Muscle of back (tissue), 11 donors: ENCODE data around the gene CATSPER4. TPM values are rescaled to one million over a fixed set of nuclear protein-coding genes. Genes with fewer than 3 reads are reported as not detected.
A peak's percentile ranks its signal among the peaks of the same experiment; 100 is the strongest.
"Not testable (repeated sequence)": the region's sequence is repeated elsewhere in the genome, so short reads cannot be mapped to it uniquely, and the experiment has no call there.

Experiments used
- DNase-seq, 3 donors: peaks; one replicate each; pipeline versions ENCODE4 v3.0.0 to v3.0.0-alpha.2; 2013
- polyA plus RNA-seq, 10 donors: library from polyadenylated mRNA; unstranded; fragments of 120-200 nt; gene quantifications; one replicate each; pipeline ENCODE4 v1.2.1, GENCODE V29; 2013; ENCODE audit not compliant: insufficient read length in 10 of 10

Gene CATSPER4
- polyA plus RNA-seq, 10 donors, result not detected

DNA sequence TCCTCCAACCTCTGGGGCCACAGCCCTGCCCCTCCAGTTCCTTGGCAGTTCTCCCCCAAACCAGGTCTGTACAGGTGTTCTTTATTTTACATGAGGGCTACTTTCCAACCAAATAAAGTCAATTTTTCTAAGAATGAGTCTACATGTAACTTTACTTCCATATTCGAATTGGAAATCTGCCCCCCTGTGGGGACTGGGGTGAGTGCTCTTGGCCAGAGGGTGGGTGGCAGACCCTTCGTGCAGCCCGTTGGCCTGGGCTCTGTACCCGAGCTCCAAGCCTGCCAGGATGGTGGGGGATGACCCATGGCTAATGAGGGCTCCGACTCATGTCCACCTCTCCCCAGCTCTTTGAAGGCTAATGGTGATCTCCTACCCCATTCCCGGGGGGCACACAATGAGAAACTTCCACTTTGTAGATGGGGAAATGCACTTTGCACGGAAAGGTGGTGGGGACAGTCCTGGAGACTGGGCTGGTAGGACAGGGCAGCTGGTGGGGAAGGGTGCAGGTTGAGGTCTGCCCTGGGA is 589 bp upstream of the CATSPER4 start:
- DNase-seq, result no peak

DNA sequence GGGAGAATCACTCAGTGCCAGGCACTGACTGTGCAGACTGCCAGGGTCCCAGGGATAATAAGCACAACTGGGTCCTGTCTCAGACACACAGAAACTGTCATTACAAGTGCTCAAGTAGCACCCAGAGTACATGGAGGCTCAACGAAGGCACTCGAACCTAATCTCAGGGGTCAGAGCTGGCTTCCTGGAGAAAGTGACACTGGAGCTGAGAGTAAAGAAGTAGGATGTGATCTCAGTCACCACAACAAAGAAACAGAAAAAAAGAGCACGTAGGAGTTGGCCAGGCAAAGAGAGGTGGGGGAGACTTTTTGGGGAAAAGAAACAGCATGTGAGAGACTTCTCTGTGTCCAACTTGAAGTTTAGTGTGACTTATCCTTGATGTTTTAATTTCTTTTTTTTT is 1.3 kb downstream of the CATSPER4 start:
- no peak for DNase-seq

DNA sequence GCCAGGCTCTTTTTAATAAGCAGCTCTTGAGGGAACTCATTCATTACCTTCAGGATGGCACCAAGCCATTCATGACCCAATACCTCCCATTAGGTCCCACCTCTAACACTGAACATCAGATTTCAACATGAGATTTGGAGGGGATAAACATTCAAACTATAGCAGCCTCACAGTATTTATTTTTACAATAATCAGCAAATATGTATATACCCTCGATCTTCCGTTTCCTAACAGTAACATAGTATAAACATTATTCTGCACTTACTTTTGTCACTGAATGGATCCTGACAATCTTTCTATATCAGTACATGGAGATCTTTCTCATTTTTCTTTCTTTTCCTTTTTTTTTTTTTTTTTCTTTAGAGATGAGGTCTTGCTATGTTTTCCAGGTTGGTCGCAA is 5.4 kb downstream of the CATSPER4 start:
- DNase-seq, result no peak

DNA sequence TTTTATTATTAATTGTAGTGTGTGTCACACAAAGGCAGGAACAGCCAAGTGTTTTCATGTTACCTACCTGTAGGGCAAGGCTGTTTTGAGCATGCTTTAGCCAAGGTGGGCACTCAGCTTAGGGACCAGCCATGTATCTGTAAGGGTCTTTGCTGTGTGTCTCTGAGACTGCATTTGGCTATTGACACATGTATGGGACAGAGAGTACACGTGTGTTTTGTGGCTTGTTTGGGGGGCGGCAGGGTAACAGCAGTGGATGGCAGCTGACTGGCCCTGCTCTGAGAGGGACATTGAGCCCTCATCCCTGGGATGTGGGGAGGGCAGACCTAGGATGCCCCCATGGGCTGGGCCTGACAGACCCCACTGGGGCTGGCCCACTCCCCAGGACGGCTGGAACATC is 6.9 kb downstream of the CATSPER4 start:
- DNase-seq, result no peak

DNA sequence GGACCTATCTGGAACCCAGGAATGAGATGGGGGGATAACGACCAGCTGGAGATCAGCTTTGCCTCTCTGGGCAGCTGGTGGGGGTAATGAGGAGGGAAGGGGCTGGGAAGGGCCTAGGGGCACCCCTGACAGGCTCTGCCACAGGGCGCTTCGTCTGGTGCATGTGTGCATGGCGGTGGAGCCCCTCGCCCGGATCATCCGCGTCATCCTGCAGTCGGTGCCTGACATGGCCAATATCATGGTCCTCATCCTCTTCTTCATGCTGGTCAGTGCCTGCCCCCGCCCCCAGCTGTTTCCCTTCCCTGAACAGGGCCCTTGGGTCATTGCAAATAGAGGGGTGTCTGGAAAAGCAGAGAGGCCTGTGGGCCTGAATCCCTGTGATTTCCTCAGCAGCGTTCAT is 7.4 kb downstream of the CATSPER4 start:
- no peak for DNase-seq

DNA sequence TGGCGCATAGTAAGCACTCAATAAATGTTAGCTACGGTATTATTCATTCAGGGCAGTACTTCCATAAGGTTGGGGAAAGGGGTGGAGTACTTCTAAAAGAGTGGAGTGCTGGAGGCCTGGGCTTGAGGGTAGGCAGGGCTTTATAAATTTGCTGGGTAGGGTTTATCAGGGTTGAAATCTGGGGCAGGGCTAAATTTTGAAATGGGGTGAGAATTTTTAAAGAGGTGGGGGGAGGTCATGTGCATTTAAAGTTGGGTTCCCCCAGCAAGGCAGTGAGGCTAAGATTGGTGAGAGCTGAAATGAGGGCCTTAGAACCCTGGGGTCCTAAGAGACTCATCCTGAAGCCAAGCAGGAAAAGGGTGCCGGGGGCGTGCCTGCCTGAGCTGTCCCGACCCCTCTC is 10.0 kb downstream of the CATSPER4 start:
- DNase-seq, result no peak

DNA sequence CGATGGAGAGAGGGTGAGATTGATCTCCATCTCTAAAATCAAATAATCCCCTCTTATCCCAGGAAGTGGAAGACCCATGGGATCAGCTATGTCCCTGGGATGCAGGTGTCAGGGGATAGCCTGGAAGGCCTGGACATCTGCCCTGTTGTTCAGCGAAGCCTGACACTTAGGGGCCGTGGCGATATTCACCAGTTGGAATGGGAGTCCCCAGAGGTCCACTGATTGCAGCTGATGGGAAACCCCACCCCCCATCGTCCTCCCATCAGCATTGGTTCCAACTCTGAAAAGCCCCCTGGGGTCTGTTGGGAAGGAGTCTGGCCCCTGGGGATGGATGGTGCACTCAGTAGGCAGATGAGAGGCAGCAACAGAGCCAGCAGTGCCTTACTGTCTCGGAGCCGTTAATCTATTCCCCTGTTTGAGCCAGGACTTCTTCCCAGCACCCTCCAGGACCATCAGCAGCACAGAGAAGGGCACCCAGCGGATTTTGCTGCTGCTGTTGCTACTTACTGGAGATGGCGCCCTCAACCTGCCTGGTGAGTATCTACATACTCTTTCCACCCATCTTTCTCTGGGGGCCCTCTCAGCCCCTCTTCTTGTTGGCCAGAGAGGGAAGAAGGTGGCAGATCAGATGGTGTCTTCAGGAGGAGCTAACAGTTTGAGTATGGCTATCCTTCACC is 13.4 kb downstream of the CATSPER4 start:
- DNase-seq, result no peak

DNA sequence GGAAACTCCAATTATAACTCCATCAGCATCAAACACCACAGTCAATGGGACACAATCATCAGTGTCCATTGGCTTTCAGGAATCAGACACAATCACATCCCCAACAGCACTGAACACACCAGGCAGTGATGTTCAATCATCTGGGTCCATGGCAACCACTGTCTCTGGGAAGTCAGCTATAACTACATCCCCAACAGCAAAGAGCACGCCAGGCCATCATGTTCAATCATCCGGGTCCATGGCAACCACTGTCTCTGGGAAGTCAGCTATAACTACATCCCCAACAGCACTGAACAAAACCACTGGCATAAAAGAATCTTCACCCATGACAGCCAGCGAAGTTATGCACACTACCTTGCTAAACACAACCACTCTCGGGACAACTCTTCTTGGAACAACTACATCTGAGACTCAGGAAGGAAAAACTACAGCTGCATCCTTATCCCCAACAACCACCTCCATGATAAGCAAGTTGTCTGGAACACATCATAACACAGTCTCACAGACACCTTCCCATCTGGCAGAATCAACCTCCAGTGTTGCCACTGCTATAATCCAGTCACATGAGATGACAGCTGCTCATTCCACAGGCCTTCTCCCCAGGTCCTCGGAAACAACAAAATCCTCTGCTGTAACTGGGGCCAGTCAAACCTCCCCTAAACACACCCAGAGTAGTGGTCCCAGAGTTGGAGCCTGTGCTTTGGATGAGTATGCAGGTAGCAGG is 19.9 kb downstream of the CATSPER4 start:
- DNase-seq, result no peak

DNA sequence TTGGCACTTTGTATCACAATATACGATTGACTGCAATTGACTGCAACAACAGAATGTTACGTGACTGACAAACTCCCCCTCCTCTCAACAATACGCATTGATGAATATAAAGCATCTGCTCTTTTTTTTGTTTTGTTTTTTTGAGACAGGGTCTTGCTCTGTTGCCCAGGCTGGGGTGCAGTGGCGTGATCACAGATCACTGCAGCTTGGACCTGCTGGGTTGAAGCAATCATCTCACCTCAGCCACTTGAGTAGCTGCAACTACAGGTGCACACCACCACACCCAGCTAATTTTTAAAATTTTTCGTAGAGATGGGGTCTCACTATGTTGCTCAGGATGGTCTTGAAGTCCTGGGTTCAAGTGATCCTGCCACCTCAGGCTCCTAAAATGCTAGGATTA is 22.3 kb downstream of the CATSPER4 start:
- DNase-seq, result no peak

DNA sequence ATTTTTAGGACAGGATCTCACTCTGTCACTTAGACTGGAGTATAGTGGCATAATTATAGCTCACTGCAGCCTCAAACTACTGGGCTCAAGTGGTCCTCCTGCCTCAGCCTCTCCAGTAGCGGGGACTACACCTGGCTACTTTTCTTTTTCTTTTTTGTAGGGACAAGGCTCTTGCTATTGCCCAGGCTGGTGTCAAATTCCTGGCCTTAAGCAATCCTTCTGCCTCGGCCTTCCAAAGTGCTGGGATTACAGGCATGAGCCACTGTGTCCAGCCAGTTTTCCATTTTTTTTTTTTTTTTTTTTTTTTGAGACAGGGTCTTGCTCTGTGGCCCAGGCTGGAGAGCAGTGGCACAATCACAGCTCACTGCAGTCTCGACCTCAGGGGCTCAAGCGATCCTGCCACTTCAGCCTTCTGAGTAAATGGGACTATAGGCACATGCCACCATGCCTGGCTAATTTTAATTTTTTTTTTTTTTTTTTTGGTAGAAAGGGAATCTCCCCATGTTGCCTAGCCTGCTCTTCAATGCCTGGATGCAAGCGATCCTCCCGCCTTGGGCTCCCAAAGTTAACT is 23.0 kb downstream of the CATSPER4 start:
- DNase-seq, result no peak

DNA sequence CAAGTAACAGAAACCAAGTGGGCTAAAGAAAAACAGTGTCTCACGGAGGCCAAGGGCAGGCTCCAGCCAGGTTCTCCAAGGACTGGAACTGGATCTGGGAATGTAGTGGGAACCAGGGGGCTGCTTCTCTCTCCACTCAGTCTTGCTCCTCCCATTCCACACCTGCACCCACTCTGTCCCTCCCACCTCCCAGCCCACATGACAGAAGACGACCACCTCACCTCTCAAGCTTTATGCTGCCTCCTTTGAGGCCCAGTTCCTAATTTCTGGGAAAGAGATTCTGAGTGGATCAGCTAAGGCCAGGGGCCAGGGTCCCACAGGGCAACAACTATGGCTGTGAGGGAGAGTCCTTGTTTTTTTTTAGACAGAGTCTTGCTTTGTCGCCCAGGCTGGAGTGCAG is 24.8 kb downstream of the CATSPER4 start:
- no peak for DNase-seq

DNA sequence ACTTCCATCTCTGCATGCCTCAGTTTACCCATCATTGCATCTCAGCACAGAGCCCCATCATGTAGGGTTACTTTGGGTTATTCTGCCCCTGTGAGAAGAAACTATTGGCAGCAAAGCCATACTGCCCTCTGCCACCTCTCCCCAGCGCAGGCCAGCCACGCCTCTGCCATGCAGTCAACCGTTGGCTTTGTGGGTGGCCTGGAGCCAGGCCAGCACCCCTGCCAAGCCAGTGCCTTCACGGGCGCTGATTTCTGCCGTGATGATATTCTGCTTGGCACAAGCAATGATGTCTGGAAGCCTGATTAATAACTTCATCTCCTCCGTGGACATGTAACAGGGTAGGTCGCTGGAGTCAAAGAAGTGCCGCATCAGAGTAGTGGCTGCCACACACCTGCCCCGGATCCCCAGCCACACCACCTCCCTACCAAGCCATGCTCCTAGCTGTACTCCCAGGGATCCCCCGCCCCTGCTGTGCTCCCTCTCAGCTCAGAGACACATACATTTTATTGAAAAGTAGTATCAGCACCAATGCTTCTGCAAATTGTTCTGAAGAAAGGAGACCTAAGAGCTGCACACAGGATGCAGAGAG is 28.6 kb downstream of the CATSPER4 start:
- no peak for DNase-seq

DNA sequence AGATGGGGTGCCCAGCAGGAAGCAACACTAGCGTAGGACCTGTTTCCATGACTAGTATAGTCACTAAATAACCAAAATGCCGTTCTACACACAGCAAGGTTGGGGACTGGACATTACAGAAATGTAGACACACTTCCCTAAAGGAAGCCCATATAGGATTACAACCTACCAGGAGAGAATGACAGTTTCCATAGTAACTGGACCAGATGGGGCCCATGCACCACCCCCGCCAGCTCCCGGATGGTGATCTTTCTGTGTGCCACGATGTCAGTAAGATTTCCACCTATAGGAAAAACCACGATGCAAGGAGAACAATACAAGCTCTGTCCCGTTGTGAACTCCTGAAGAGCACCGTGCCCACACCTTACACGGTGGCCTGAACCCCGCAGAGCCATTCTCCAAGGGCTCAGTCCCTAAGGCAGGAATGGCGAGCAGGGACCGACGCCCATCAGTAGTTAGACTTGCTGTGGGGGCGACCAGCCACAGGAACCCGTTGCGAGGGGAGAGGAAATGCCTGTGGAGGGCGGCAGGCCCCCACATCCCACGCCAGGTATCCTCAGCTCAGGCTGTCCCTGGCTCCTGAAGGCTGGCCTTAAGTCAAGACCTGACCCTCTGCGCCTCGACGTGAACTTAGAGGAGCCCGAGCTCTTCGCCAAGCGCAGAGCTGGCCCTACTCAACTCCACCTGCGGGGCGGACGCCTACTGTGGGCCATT is 30.0 kb downstream of the CATSPER4 start:
- no peak for DNase-seq

DNA sequence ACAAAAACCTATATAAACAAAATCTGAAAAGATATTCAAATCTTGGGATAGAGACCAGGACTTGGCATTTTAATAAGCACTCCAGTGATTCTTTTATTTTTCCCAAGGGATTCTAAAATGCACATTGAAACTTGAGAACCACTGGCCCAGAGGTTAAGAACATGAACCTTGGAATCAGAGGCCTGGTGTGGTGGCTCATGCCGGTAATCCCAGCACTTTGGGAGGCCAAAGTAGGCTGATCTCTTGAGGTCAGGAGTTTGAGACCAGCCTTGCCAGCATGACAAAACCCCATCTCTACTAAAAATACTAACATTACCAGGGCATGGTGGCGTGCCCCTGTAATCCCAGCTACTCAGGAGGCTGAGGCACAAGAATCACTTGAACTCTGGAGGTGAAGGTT is 30.7 kb downstream of the CATSPER4 start:
- DNase-seq, result no peak

DNA sequence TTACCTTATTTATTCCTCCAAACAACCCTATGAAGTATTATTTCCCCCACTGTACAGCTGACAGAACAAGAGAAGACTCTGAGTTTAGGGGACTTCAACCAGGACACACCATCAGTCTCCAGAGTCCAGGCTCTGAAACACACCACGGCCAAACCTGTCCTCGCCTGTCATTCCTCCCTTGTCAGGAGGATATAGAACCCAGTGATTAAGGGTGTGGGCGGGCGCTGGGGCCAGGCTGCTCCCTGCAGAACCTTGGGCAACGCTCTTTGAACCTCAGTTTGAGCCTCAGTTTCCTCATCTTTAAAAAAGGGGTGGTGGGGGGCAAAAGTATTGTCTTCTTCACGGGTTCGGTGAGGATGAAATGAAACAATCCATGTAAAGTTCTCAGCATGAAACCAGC is 34.2 kb downstream of the CATSPER4 start:
- no peak for DNase-seq

DNA sequence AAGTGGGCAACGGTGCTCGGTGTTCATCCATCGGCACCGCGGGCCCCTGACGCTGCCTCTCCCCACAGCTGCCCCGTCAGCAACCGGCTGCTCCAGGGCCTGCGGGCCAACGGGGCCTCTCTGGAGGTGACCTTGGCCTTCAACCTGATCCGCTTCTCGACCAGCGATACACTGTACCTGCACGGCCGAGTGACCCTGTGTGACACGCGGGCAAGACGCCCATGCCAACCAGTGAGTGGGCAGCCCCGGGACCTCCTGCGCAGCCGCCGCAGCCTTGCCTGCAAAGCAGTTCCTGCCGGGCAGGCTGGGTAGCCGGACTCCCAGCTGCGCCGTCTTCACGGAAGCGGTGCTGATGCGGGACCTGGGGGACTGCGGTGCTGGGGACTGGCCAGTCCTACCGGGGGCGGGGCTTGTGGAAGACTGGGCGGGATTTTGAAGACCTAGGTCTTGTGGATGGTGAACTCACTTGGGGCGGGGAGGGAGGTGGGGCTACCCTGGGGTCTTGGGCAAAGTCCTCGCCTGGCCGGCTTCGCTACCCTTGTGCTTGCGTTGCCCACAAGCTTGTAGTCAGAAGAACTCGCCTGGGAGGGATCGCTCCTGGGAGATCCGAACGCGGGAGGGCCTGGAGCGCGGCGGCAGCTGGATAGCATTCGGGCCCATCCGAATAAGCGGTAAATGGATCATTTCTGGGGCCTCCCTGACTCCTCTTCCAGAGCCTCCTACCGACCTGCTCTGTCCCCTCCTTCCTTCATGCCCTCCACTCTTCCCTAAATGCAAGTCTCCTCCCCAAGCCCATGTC is 34.8 kb downstream of the CATSPER4 start:
- peak; percentile 9 to 58 (median 27) for DNase-seq

DNA sequence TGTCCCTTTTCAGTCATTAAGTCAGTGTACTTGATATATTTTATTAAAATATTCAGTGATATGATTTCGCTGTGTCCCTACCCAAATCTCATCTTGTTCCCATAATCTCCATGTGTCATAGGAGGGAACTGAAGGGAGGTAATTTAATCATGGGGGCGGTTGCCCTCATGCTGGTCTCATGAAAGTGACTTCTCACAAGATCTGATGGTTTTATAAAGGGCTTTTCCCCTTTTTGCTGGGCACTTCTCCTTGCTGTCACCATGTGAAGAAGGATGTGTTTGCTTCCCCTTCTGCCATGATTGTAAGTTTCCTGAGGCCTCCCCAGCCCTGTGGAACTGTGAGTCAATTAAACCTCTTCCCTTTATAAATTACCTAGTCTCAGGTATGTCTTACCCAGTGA is 40.3 kb downstream of the CATSPER4 start:
- DNase-seq, result not testable (repeated sequence)

DNA sequence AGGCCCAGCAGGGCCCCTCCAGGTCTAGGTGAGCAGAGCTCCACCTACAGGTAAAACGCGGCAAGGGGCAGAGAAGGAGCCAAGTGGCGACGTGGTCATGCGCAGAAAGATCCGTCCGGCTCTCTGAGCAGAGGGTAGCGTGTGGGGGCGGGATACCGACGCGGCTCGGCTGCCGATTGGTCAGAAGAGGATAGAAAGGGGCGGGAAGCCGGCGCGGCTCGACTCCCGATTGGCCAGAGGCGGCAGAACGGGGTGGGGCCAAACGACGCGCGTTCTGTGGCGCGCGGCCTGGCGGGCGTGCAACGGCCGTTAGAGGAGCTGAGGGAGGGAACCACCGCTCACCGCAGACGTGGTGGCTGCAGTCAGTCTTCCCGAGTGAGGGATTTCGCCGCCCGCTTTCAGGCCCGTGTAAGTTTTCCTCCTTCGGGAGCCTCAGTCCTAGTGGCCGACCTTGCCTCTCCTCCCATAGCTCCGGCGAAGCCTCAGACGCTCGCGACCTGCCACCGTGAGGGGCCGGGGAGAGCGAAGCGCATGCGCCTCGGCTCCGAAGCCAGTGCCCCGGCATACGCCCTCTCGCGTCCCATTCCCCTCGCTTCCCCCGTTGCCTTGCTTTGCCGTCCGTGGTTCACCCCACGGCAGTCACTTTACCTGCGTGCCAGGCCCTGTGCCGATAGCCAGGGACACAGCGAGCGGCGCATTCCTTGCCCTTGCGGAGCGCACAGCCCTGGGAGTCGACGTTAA is 43.7 kb downstream of the CATSPER4 start, which contains the start of gene CEP85:
Gene CEP85 (plus strand): TSS at position 298 of the 741 bp plus-strand sequence. CDS start 5,584 bp downstream, outside the sequence.
- peak; percentile 96 to 99 (median 97) for DNase-seq

DNA sequence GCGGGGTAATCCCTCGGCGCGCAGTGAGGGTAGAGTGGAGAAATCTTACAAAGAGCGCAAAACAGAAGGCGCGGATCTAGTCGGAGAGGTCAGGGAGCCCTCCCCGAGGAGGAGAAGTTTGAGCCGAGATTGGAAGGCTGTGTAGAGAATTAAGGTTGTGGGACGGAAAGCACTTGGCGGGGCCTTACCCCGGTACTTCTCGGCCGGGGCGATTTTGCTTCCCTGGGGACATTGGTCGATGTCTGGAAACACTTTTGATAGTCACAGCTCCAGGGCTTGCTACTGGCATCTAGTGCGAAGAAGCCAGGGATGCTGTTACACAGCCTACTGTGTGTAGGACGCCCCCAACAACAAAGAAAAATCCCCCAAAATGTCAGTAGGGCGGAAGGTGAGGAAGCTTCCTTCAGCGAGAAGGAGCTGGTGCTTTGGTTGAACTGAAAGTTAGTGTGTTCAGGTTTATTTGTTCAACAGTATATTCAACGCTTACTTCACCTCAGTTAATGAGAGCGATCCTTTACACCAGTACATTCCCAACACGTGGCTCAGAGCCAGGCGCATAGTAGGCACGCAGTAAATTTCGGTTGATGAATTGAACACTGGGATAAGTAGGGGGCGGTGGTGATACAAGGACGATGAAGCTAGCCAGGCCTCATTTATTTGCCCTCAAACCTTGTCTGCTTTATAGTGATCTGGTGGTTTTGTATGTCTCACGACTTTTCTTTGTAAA is 44.4 kb downstream of the CATSPER4 start:
- peak in 1 of 3 donors; percentile 23 for DNase-seq
